Cortex of kidney (tissue), 1 donor: ENCODE measurements around the gene SNAP25.

Experiments
- DNase-seq: peaks from one replicate; lab custom pipeline; 2025; lab: John Stamatoyannopoulos, UW

SNAP25 gene

DNA sequence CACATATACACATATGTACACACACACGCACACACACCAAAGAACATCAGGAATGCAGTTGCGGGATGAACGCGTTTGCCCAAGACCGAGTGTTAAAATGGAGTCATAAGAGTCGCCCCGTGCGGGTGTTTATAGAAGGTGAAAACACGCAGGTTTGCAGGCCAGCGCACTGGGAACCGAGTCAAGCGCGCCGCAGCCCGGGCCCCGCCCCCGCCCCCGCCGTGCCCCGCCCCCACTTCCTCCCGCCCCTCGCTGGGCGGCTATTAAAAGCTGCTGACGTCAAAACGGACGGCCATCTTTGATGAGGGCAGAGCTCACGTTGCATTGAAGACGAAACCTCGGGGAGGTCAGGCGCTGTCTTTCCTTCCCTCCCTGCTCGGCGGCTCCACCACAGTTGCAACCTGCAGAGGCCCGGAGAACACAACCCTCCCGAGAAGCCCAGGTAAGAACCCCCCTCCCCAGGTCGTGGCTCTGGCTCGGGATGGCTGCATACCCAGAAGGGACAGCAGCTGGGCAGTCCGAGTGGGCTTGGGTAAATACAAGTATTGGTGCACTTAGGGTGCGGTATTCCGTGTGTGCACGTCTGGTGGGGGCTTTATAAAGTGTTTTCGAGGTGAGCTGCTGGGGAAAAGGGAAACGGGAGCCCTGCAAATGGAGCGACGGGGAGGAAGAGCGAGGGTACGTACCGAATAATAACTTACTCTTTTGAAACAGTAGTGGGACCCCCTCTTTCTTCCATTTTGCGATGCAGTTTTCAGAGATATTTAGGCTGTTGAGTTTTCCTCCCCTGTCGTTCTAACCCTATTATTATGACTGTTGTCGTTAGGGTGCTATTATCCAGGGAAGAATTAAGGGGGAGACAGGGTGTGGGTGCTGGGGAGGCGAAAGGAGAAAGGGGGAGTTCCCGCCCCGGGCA, at the start of gene SNAP25:
TSS of gene SNAP25 (plus strand) at position 295 of the 916 bp plus-strand sequence. CDS start 56,662 bp downstream, outside the sequence.
- no peak for DNase-seq

DNA sequence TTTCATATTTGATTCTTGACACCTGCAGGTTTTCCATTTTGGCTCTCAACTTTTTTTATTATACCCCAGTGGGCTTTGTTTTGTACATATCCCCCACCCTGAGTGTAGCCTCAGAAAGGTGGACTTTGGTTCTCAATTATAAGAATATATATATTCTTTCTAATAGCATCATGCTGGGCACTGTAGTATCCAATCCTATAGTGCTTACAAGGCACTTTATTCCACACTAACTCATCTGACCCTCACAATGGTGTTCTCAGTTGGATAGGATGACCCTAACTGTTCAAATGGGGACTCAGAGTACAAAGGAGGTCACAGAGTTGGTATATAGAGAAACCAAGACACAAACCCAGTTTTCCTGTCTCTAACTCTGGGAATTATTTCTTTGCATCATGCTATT, 48.9 kb upstream of the SNAP25 start:
- DNase-seq, result no peak

DNA sequence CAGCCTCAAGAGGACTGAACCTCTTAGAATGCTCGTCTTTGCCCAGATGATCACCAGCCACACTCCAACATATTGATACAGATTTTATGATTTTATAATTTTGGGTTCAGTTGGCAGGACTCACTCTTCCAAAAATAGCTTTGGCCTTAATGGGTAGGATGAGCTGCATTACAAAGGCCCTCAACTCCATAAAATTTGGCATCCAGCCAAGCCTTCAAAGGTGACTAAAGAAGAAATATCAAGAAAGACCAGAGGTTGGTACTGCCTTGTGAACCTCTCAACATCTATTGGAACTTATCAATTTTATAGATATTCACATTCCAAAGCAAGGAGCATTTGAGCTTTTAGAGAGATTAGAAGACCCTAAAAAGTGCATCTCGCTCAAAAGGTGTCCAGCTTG, 48.4 kb upstream of the SNAP25 start:
- no peak for DNase-seq

DNA sequence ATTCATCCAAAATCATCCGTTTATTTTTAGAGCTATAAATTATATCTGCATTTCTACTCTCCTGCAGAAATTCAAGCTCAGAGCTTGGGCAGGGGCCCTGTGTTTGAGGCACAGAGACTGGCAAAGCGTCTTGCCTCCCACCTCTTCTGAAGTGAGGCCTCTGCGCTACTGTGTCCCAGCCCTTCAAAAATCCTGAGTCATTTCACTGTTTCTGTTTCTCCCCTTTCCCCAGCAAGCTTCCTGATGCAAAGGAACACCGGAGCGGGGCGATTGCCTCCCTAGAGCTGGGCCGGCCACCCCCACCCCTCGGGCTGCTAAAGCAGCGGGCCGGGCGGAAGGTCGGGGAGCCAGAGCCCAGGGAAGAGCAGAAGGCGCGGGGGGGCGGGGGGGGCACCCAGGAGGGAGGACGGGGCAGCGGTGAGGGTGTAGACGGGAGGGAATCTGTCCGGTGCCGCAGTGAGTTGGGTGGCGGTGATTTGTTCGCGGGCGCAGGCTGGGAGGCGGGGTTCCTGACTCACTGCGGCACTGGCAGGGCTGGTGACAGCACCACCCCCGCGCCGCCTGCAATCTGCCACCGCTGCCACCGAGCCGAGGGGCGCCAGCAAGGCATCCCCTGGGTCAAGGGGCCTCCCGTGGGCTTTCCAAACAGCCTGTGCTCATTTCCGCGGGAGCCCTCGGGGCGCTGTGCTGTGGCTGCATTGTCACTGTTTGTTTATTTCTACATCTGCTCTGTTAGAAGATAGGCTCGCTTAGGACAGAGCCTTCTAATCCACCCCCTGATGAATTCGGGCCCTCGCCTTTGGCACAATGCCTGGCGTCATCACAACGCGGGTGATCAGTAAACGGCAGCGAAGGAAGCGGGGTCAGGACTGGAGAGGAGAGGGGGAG, 46.5 kb upstream of the SNAP25 start:
- no peak for DNase-seq

DNA sequence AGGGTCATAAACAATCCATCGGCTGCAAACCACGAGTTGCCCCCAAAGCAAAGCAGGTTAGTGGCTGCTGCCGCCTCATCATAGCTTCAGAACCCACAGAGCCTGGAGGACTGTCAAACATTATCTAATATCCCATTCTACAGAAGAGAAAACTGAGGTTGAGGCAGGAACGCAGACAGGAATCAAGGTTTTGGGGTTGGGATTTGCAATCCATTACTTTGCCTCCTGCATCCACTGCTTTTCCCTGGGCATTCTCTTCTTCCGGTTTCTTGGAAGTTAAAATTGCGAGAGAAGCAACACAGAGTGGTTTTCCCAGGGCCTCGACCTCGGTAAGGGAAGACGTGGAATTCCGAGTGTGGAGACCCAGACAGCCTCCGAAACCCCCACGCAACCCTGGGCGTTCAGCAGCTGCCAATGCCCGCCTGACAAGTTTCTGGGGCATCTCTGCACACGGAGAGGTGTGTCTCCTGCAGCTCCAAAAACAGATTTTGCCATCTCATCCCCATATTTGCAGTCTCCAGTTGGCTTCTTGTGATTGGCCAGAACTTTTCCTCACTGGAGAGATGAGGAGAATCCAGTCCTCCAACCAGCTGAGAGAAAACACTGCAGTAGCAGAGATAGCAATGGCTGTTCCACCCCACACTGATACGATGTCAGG, 45.5 kb upstream of the SNAP25 start:
- DNase-seq, result no peak

DNA sequence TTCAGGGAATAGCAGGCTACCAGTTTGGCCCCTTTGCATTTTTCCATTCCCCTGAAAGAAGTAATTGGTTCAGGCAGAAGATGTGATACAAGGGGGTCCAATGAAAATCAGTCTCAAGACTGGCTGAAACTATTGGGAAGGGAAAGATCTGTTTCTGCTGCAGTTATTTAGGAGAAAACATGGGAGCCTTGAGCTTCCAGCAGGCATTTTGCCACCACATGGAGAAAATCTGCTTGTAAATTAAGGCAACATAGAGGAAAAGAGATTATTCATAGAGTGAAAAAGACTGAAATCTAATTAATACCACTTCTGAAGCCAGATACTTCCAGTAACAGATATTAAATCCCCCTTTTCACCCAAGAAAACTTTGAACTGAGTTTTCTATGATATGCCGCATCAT, 44.2 kb upstream of the SNAP25 start:
- DNase-seq, result no peak

- DNase-seq, result no peak
These were observed 41.3 kb upstream of the SNAP25 start for GRCh38 chr20:10177326-10177725.

GRCh38 chr20:10178091-10178490, 40.5 kb upstream of the SNAP25 start:
- no peak for DNase-seq

GRCh38 chr20:10178727-10179313, 39.8 kb upstream of the SNAP25 start:
- DNase-seq, result no peak

GRCh38 chr20:10179574-10180298, 38.9 kb upstream of the SNAP25 start:
- DNase-seq, result no peak

DNA sequence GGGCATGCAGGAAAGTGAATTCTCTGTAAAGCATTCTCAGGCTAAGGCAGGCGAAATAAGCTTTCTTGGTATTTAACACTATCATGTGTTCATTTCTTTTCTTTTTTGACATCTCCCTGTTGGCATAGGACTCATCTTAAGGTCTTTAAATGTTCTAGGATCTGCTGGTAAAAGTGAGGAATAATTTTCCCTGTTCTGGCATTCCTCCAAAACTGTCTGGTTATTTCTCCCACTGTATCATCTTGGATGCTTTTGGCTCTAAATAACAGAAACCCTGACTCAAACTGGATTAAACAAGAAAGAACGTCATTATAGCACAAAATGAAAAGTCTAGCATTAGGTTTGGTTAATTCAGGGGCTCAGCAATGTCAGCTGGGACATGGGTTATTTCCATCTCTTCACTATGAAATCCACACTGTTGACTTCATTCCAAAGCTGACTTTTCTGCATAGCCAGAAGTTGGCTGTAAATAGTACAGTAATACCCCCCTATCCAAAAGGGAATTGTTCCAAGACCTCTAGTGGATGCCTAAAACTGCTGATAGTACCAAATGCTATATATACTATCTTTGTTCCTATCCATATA, 37.9 kb upstream of the SNAP25 start:
- no peak for DNase-seq

- DNase-seq, result no peak
These were observed 32.7 kb upstream of the SNAP25 start for GRCh38 chr20:10185741-10186558.

- no peak for DNase-seq
These were observed 28.2 kb upstream of the SNAP25 start for GRCh38 chr20:10190456-10190855.

DNA sequence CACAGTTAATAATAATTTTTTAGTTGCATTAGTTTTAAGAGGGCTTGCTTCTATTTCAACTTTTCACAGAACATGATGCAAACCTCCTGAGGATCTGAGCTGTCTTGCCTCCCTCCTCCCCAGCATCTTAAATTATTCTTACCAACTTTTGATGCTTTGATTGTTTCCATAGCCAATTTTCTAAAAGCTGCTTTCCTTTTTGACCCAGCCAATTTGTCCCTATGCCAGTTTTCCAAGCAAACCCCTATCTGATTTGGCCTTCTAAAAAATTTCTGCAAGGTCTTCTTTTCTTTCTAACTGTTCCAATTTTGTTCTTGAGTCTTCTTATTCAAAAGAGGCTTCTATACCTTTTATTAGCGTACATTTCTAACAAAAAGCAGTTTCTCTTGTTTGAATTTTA, 26.5 kb upstream of the SNAP25 start:
- DNase-seq, result no peak

GRCh38 chr20:10194166-10194565, 24.5 kb upstream of the SNAP25 start:
- no peak for DNase-seq

GRCh38 chr20:10200330-10200729, 18.3 kb upstream of the SNAP25 start:
- DNase-seq, result no peak

- DNase-seq, result no peak
These were observed 17.2 kb upstream of the SNAP25 start for GRCh38 chr20:10201321-10201870.

GRCh38 chr20:10209091-10209490, 9.5 kb upstream of the SNAP25 start:
- no peak for DNase-seq

- no peak for DNase-seq
These were observed 5.1 kb upstream of the SNAP25 start for GRCh38 chr20:10213526-10213925.
